HG03469 (cell line): ENCODE data around the gene PADI6.

Experiments
- ATAC-seq: cut with Tn5 transposase; IDR thresholded peaks from one replicate; pipeline ENCODE4 v1.9.1; 2021; ENCODE audit warnings: mild to moderate bottlenecking, moderate library complexity, moderate number of reproducible peaks; ENCODE audit not compliant: unreplicated experiment

PADI6 gene

GRCh38 chr1:17433261-17433660, 61.3 kb downstream of the PADI6 start:
- no peak for ATAC-seq

GRCh38 chr1:17434016-17434415, 62.0 kb downstream of the PADI6 start:
- ATAC-seq = no peak

GRCh38 chr1:17434601-17435000, 62.6 kb downstream of the PADI6 start:
- no peak for ATAC-seq

- ATAC-seq = no peak
Observed at GRCh38 chr1:17436380-17437174, 64.6 kb downstream of the PADI6 start.

- no peak for ATAC-seq
Observed at GRCh38 chr1:17437260-17437579, 65.2 kb downstream of the PADI6 start.

GRCh38 chr1:17437580-17438317, 65.8 kb downstream of the PADI6 start:
- ATAC-seq = no peak

GRCh38 chr1:17438318-17439249, 66.6 kb downstream of the PADI6 start:
- no peak for ATAC-seq

- ATAC-seq = peak; percentile 28
Observed at GRCh38 chr1:17439250-17440073, 67.5 kb downstream of the PADI6 start, which contains the start of gene RCC2. TSS of gene RCC2 (minus strand) at chr1:17439677. CDS start at chr1:17438514, 1,163 bp downstream.

- ATAC-seq = no peak
Observed at GRCh38 chr1:17440074-17440826, 68.3 kb downstream of the PADI6 start.

- ATAC-seq = no peak
Observed at GRCh38 chr1:17440827-17441168, 68.8 kb downstream of the PADI6 start.

- ATAC-seq = no peak
Observed at GRCh38 chr1:17441265-17441992, 69.4 kb downstream of the PADI6 start.

GRCh38 chr1:17441993-17442357, 70.0 kb downstream of the PADI6 start:
- no peak for ATAC-seq

GRCh38 chr1:17442841-17443240, 70.8 kb downstream of the PADI6 start:
- ATAC-seq = no peak

- ATAC-seq = no peak
Observed at GRCh38 chr1:17447501-17447992, 75.6 kb downstream of the PADI6 start.
